Fibroblast of lung (primary cell): Measurements from ENCODE around the gene KCND2. TPM values are rescaled to one million over a fixed set of nuclear protein-coding genes. Genes with fewer than 3 reads are reported as not detected.
"Not testable (repeated sequence)": the region's sequence is repeated elsewhere in the genome, so short reads cannot be mapped to it uniquely, and the experiment has no call there.

Experiments
- DNase-seq, 2 donors: peaks; one replicate each; pipeline versions ENCODE4 v3.0.0 to v3.0.0-alpha.2; 2010; ENCODE audit warnings: low read depth in 2 of 2
- H2AFZ ChIP-seq: 2 replicates; pipeline ENCODE4 v1.5.1; 2012; ENCODE audit warnings: low read length, control low read depth, inconsistent platforms
- H3K27ac ChIP-seq: 2 replicates; pipeline ENCODE4 v1.5.1; 2011; ENCODE audit warnings: low read length, control low read depth; ENCODE audit not compliant: insufficient read depth
- H3K27me3 ChIP-seq: 2 replicates; pipeline ENCODE4 v1.5.1; 2011; ENCODE audit warnings: mild to moderate bottlenecking, low read length; ENCODE audit not compliant: control insufficient read depth, insufficient read depth
- H3K36me3 ChIP-seq: 2 replicates; pipeline ENCODE4 v1.5.1; 2011; ENCODE audit warnings: low read length; ENCODE audit not compliant: control insufficient read depth, insufficient read depth
- H3K4me1 ChIP-seq: 2 replicates; pipeline ENCODE4 v1.5.1; 2011; ENCODE audit warnings: low read length; ENCODE audit not compliant: control insufficient read depth, insufficient read depth; ENCODE audit errors: extremely low read depth
- H3K4me2 ChIP-seq: 2 replicates; pipeline ENCODE4 v1.5.1; 2011; ENCODE audit warnings: low read length, control low read depth; ENCODE audit not compliant: insufficient read depth; ENCODE audit errors: extremely low read depth
- H3K4me3 ChIP-seq, 4 experiments: fragments of 200-600 bp in 1 of 4; sonication (generic) in 1 of 4; replicated peaks in 1 of 4; 2 replicates each; pipeline ENCODE4 v1.5.1; 2011 to 2016; ENCODE audit warnings: low read length in 4 of 4, low read depth in 3 of 4, mild to moderate bottlenecking in 3 of 4, control low read depth in 2 of 4, inconsistent platforms in 1 of 4, mixed read lengths in 1 of 4; ENCODE audit not compliant: insufficient read depth in 1 of 4; ENCODE audit errors: control extremely low read depth in 1 of 4
- H3K79me2 ChIP-seq: 2 replicates; pipeline ENCODE4 v1.5.1; 2012; ENCODE audit warnings: mild to moderate bottlenecking, low read length, inconsistent platforms; ENCODE audit not compliant: control insufficient read depth, insufficient read depth
- H3K9ac ChIP-seq: 2 replicates; pipeline ENCODE4 v1.5.1; 2011; ENCODE audit warnings: mild to moderate bottlenecking, low read length, control low read depth; ENCODE audit not compliant: insufficient read depth
- H3K9me3 ChIP-seq: 2 replicates; pipeline ENCODE4 v1.5.1; 2012; ENCODE audit warnings: low read depth, low read length; ENCODE audit not compliant: control insufficient read depth, insufficient read depth
- H4K20me1 ChIP-seq: 2 replicates; pipeline ENCODE4 v1.5.1; 2011; ENCODE audit warnings: low read length; ENCODE audit not compliant: control insufficient read depth, insufficient read depth; ENCODE audit errors: extremely low read depth
- EZH2 ChIP-seq: IDR thresholded peaks from 2 replicates; pipeline ENCODE4 v1.5.1; 2012; ENCODE audit warnings: low read length, control low read depth, mild to moderate bottlenecking; ENCODE audit errors: missing control alignments
- polyA plus RNA-seq, 2 donors: library from polyadenylated mRNA; depleted of rRNA in 1 of 2; stranded (reverse) in 1 of 2; unstranded in 1 of 2; fragments of >200 nt; gene quantifications; 2 replicates each; pipeline ENCODE4 v1.2.1, GENCODE V29; 2011 to 2012; ENCODE audit warnings: missing spikeins in 1 of 2
- total RNA-seq: library from RNA; depleted of rRNA; stranded (reverse); fragments of >200 nt; gene quantifications from 2 replicates; pipeline ENCODE4 v1.2.1, GENCODE V29; 2014
- TF ChIP-seq, protein P1 (sequence below), 2 donors: IDR thresholded peaks in 1 of 2; conservative IDR thresholded peaks in 1 of 2; 1 replicate in 1 of 2; 2 replicates in 1 of 2; pipeline ENCODE4 v1.5.1; 2011 to 2012; ENCODE audit warnings: low read length in 2 of 2, control low read depth in 1 of 2, inconsistent platforms in 1 of 2, low read depth in 1 of 2, mild to moderate bottlenecking in 1 of 2

The KCND2 gene
- total and polyA plus RNA-seq, 2 donors (not counting 1 experiment from before 2014, with no cell fraction given) = 2.1 to 6.1 TPM

GRCh38 chr7:120780938-120781337, 508.0 kb downstream of the KCND2 start:
- no peaks in the 10 kb centered on the region for H3K36me3 ChIP-seq
- DNase-seq = no peak
- no peak overlapping the region for H3K4me3 ChIP-seq
- H3K79me2 ChIP-seq = no peaks in the 10 kb centered on the region
- H2AFZ ChIP-seq = no peak overlapping the region
- no peak overlapping the region for H3K9ac ChIP-seq
- no peaks in the 10 kb centered on the region for H3K27me3 ChIP-seq
- H3K4me2 ChIP-seq = no peak overlapping the region
- no peaks in the 10 kb centered on the region for H4K20me1 ChIP-seq
- H3K27ac ChIP-seq = no peak overlapping the region
- H3K4me1 ChIP-seq = no peaks in the 10 kb centered on the region
- TF ChIP-seq, protein P1, sequence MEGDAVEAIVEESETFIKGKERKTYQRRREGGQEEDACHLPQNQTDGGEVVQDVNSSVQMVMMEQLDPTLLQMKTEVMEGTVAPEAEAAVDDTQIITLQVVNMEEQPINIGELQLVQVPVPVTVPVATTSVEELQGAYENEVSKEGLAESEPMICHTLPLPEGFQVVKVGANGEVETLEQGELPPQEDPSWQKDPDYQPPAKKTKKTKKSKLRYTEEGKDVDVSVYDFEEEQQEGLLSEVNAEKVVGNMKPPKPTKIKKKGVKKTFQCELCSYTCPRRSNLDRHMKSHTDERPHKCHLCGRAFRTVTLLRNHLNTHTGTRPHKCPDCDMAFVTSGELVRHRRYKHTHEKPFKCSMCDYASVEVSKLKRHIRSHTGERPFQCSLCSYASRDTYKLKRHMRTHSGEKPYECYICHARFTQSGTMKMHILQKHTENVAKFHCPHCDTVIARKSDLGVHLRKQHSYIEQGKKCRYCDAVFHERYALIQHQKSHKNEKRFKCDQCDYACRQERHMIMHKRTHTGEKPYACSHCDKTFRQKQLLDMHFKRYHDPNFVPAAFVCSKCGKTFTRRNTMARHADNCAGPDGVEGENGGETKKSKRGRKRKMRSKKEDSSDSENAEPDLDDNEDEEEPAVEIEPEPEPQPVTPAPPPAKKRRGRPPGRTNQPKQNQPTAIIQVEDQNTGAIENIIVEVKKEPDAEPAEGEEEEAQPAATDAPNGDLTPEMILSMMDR (conservative IDR thresholded peaks at IDR 0.05 in 1 of 2, IDR thresholded peaks at IDR 0.05 in 1 of 2; ENCODE audit: low read depth in 1 of 2, low read length in 2 of 2) = no peak
- TF ChIP-seq EZH2 = no peak
- no peaks in the 10 kb centered on the region for H3K9me3 ChIP-seq

- not testable (repeated sequence) for H3K9me3 ChIP-seq, H3K36me3 ChIP-seq, DNase-seq, H3K4me3 ChIP-seq, H3K4me1 ChIP-seq, H3K79me2 ChIP-seq, H3K27me3 ChIP-seq, H3K4me2 ChIP-seq, H3K27ac ChIP-seq, H2AFZ ChIP-seq, H4K20me1 ChIP-seq, H3K9ac ChIP-seq
Observed at GRCh38 chr7:120781924-120782323, 508.9 kb downstream of the KCND2 start.

DNA sequence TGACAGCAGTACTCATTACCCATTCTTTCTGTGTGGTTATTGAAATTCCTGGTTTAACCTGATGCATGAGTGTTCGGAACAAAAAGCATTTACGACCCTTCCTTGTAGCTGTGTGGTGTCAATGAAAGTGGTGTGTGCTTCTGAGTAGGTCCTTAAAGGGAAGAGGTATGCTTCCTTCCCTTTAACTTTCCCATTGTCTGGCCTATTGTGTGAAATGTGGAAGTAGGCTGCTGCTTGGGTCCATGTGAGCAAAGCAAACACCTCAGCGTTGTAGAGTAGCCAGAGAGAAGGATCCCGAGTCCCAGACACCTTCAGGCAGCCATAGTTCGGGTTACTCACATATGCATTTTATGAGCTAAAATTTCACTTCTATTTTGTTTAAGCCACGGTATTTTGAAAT, 510.3 kb downstream of the KCND2 start:
- TF ChIP-seq, protein P1 (conservative IDR thresholded peaks at IDR 0.05 in 1 of 2, IDR thresholded peaks at IDR 0.05 in 1 of 2; ENCODE audit: low read depth in 1 of 2, low read length in 2 of 2) = no peak
- no peak for DNase-seq
- H3K4me1 ChIP-seq = no peaks in the 10 kb centered on the region

More for the DNA sequence above, 510.3 kb downstream of the KCND2 start:
- Histone ChIP-seq H3K36me3 (no peaks in the 10 kb centered on the region), H3K27me3 (no peaks in the 10 kb centered on the region), H2AFZ (no peak overlapping the region), H3K9me3 (no peaks in the 10 kb centered on the region), H4K20me1 (no peaks in the 10 kb centered on the region), H3K9ac (no peak overlapping the region), H3K4me3 (no peak overlapping the region), H3K79me2 (no peaks in the 10 kb centered on the region), H3K27ac (no peak overlapping the region), H3K4me2 (no peak overlapping the region)
